Measurements from ENCODE around the gene FAM185A.

GRCh38 chr7:102836977-102837376 is 88.2 kb downstream of the FAM185A start:
- TF ChIP-seq, protein P1, sequence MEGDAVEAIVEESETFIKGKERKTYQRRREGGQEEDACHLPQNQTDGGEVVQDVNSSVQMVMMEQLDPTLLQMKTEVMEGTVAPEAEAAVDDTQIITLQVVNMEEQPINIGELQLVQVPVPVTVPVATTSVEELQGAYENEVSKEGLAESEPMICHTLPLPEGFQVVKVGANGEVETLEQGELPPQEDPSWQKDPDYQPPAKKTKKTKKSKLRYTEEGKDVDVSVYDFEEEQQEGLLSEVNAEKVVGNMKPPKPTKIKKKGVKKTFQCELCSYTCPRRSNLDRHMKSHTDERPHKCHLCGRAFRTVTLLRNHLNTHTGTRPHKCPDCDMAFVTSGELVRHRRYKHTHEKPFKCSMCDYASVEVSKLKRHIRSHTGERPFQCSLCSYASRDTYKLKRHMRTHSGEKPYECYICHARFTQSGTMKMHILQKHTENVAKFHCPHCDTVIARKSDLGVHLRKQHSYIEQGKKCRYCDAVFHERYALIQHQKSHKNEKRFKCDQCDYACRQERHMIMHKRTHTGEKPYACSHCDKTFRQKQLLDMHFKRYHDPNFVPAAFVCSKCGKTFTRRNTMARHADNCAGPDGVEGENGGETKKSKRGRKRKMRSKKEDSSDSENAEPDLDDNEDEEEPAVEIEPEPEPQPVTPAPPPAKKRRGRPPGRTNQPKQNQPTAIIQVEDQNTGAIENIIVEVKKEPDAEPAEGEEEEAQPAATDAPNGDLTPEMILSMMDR (IDR thresholded peaks at IDR 0.05) = no peak
- TF ChIP-seq JUNB (IDR thresholded peaks at IDR 0.05) = no peak
- TF ChIP-seq MYC (IDR thresholded peaks at IDR 0.05; ENCODE audit: borderline replicate concordance, low read length) = no peak
- TF ChIP-seq BCL3 (IDR thresholded peaks at IDR 0.05) = no peak

Measured in A549 (cell line).